ENCODE measurements around the gene TIMM44.

DNA sequence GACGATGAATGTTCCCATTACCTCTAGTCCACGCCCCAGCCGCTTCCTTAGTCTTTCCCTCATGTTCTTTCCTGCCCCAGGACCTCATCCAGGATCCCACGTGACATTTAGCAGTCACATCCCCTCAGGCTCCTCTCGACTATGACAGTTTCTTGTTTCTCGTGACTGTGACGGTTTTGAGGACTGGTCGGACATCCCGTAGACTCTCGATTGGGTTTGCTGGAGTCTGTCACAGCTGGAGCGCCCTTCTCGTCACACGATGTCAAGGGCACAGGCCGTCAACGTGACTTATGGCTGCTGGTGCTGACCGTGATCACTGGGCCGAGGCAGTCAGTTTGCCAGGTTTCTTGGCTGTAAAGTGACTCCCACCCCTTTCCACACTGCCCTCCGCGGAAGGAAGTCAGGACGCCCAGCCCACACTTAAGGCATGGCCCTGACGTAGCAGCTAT lies 39.2 kb upstream of the TIMM44 start:
- TF ChIP-seq, protein P1, sequence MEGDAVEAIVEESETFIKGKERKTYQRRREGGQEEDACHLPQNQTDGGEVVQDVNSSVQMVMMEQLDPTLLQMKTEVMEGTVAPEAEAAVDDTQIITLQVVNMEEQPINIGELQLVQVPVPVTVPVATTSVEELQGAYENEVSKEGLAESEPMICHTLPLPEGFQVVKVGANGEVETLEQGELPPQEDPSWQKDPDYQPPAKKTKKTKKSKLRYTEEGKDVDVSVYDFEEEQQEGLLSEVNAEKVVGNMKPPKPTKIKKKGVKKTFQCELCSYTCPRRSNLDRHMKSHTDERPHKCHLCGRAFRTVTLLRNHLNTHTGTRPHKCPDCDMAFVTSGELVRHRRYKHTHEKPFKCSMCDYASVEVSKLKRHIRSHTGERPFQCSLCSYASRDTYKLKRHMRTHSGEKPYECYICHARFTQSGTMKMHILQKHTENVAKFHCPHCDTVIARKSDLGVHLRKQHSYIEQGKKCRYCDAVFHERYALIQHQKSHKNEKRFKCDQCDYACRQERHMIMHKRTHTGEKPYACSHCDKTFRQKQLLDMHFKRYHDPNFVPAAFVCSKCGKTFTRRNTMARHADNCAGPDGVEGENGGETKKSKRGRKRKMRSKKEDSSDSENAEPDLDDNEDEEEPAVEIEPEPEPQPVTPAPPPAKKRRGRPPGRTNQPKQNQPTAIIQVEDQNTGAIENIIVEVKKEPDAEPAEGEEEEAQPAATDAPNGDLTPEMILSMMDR (IDR thresholded peaks at IDR 0.05): no peak
- TF ChIP-seq POLR2A (IDR thresholded peaks at IDR 0.05): no peak
